ENCODE results near the gene BTNL3. TPM values are rescaled to one million over a fixed set of nuclear protein-coding genes. Genes with fewer than 3 reads are reported as not detected.

BTNL3 gene
- total RNA-seq, 2 donors from 2014 or later = 0.26 TPM; not detected in 1

GRCh38 chr5:181054138-181054537 lies 65.5 kb downstream of the BTNL3 start:
- no peak for DNase-seq
- Histone ChIP-seq H3K36me3 (replicated peaks in 1 of 2; ENCODE audit: insufficient read depth in 1 of 2, low read depth in 2 of 2) (no peaks in the 10 kb centered on the region), H3K4me1 (peaks cover 25% of the 10 kb centered on the region), H3K9me3 (no peaks in the 10 kb centered on the region), H3K27me3 (peaks cover 0 to 7% of the 10 kb centered on the region in 2 donors), H3K4me3 (no peak overlapping the region), H3K27ac (no peak overlapping the region)
- TF ChIP-seq CTCF (IDR thresholded peaks at IDR 0.05) = no peak
- TF ChIP-seq POLR2A (IDR thresholded peaks at IDR 0.05) = no peak
- intact Hi-C loops (cut with DNase I) = no loop called here
- WGBS, 2 donors = 17 to 41% methylated on average over 7 of the region's 7 CpGs
- ATAC-seq = no peak

- ATAC-seq = no peak
- Histone ChIP-seq H3K9me3 (no peaks in the 10 kb centered on the region), H3K36me3 (replicated peaks in 1 of 2; ENCODE audit: insufficient read depth in 1 of 2, low read depth in 2 of 2) (no peaks in the 10 kb centered on the region), H3K27ac (no peak overlapping the region), H3K27me3 (peaks cover 0 to 8% of the 10 kb centered on the region in 2 donors), H3K4me1 (peaks cover 32% of the 10 kb centered on the region), H3K4me3 (no peak overlapping the region)
- no peak for TF ChIP-seq POLR2A (IDR thresholded peaks at IDR 0.05)
- no peak for TF ChIP-seq CTCF (IDR thresholded peaks at IDR 0.05)
- intact Hi-C loops (cut with DNase I) = no loop called here
- 63 to 78% methylated on average over 5 to 7 of the region's 7 CpGs for WGBS, 2 donors
- no peak for DNase-seq
Measured at GRCh38 chr5:181054871-181055459, 66.3 kb downstream of the BTNL3 start.

Small RNAs within 50 kb of the gene (microRNA-seq; reads per million reads assigned to microRNA genes)
- gene MIR8089 (ENCODE audit: borderline number of aligned reads in 2 of 2, borderline replicate concordance in 2 of 2) = 0 reads per million in 2 donors

Small RNAs within 50 kb of the gene (small RNA-seq; reads per million reads assigned to genes)
- gene MIR8089 (not detected), gene RNU6-1036P (not detected), gene RPS29P12 (not detected)

Other genes with a start within 250 kb of the BTNL3 start
- not detected for gene OR2Y1, start 248.8 kb upstream of the BTNL3 start, total RNA-seq
- 10 to 100 TPM; 96.2 to 98.8 TPM for gene MGAT1, start 186.0 kb upstream of the BTNL3 start, total RNA-seq
- gene ZFP62, start 127.6 kb upstream of the BTNL3 start, total RNA-seq = 10 to 100 TPM; 17.1 to 24.6 TPM
- 1 to 10 TPM in 1 of 2 donors, not detected in 1; 1.0 TPM for gene BTNL8, start 89.7 kb upstream of the BTNL3 start, total RNA-seq
- 10 to 100 TPM; 20.2 to 41.5 TPM for gene BTNL9, start 51.4 kb downstream of the BTNL3 start, total RNA-seq
- not detected for gene OR2V1, start 142.3 kb downstream of the BTNL3 start, total RNA-seq
- not detected for gene OR2V2, start 158.7 kb downstream of the BTNL3 start, total RNA-seq
- gene TRIM7, start 216.3 kb downstream of the BTNL3 start, total RNA-seq = 10 to 100 TPM; 11.5 to 17.9 TPM
- gene TRIM41, start 234.4 kb downstream of the BTNL3 start, total RNA-seq = 10 to 100 TPM; 12.5 to 15.2 TPM

Data from body of pancreas (tissue), 4 donors.